ENCODE measurements around the gene EDARADD.

DNA sequence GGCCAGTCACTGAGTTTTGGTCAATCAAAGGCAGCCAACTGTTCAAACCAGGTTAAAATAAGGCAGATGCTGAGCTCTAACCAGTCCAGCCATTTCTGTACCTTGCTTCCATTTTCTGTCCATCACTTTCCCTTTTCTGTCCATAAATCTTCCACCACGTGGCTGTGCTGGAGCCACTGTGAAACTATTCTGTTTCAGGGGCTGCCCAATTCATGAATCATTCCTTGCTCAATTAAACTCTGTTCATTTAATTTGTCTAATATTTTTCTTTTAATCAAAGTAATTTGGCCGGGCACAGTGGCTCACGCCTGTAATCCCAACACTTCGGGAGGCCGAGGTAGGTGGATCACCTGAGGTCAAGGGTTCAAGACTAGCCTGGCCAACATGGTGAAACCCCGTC is 107.0 kb downstream of the EDARADD start:
- no peak for TF ChIP-seq POLR2AphosphoS5 (IDR thresholded peaks at IDR 0.05)
- TF ChIP-seq, protein P1, sequence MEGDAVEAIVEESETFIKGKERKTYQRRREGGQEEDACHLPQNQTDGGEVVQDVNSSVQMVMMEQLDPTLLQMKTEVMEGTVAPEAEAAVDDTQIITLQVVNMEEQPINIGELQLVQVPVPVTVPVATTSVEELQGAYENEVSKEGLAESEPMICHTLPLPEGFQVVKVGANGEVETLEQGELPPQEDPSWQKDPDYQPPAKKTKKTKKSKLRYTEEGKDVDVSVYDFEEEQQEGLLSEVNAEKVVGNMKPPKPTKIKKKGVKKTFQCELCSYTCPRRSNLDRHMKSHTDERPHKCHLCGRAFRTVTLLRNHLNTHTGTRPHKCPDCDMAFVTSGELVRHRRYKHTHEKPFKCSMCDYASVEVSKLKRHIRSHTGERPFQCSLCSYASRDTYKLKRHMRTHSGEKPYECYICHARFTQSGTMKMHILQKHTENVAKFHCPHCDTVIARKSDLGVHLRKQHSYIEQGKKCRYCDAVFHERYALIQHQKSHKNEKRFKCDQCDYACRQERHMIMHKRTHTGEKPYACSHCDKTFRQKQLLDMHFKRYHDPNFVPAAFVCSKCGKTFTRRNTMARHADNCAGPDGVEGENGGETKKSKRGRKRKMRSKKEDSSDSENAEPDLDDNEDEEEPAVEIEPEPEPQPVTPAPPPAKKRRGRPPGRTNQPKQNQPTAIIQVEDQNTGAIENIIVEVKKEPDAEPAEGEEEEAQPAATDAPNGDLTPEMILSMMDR (IDR thresholded peaks at IDR 0.05 in 8 of 11, conservative IDR thresholded peaks at IDR 0.05 in 3 of 11): no peak

Data from spleen (tissue), 7 donors.